ENCODE data around the gene C11orf98.

The C11orf98 gene

DNA sequence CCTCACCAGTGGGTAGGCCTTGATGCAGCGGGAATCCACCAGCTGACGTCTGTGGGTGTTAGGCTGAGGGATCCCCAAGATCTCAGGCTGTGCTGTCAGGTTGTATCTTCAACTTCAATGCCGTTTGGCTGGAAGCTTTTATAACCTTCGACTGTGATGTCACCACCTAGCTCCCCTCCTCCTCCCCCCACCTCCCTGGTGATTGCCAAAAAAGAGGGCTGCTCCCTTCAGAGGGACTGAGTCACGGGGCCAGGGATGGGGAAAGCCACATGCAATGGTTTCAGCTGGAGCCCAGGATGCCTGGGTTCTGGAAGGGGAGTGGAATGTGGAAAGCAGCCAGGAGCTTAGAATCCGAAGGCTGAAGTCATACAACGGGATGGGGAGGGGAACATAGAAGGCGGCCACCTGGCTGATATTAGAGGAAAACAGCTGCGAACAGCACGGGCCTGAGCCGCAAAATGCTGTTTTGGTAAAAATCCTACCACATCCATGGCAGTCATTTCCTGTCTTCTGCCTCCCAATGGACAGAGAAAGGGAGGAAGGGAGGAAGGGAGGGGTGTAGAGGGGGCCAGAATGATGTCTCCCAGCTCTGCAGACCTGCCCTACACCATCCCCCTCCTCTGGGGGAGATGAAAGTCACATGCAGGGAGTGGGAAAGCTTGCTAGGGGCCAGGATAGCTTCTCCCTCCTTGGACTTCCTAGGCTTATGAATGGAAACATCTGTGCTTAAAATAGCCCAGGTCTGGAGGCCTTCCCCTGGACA, 24.6 kb upstream of the C11orf98 start, which contains the start of gene LRRN4CL:
TSS of gene LRRN4CL (minus strand) at position 110 of the 763 bp plus-strand sequence. CDS start 1,022 bp downstream, outside the sequence.
- peaks cover 2% of the 10 kb centered on the region for H3K27me3 Mint-ChIP-seq (ENCODE audit: low read depth)
- H3K9me3 Mint-ChIP-seq: no peaks in the 10 kb centered on the region
- H3K36me3 Mint-ChIP-seq (ENCODE audit: low read depth): peaks cover 28% of the 10 kb centered on the region
- no peak for TF ChIP-seq CTCF (IDR thresholded peaks at IDR 0.05; ENCODE audit: unreplicated experiment in 3 of 3)
- H3K27ac Mint-ChIP-seq: peak within 1 kb of the TSS; percentile 89 to 98 (median 95)
- H3K4me3 Mint-ChIP-seq: peak within 1 kb of the TSS; percentile 55 to 89 (median 82)
- H3K4me1 Mint-ChIP-seq: peaks cover 23% of the 10 kb centered on the region

DNA sequence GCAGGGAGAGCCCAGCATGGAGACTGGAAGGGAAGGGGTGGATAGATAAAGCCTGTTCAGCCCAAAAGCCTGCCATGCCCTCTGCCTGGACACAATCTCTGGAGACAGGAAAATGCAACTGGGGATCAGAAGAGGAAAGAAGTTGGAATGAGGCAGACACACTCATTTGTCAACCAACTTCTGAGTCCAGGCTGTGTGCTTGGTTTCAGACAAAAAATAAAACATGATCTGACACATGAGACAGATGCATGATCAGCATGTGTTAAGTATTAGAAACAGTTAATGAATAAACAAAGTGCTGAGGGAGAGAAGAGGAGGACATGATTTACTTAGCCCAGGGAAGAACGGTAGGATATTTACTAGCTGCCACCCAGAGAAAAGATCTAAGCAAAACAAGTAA, 23.5 kb upstream of the C11orf98 start:
- Mint-ChIP-seq H3K36me3 (ENCODE audit: low read depth) (peaks cover 24% of the 10 kb centered on the region), H3K27ac (peak overlapping the region; percentile 89 to 98 (median 95)), H3K27me3 (ENCODE audit: low read depth) (no peaks in the 10 kb centered on the region), H3K4me3 (peak overlapping the region; percentile 36 to 77 (median 40)), H3K4me1 (peaks cover 21% of the 10 kb centered on the region), H3K9me3 (no peaks in the 10 kb centered on the region)
- TF ChIP-seq CTCF (IDR thresholded peaks at IDR 0.05; ENCODE audit: unreplicated experiment in 3 of 3): no peak

- Mint-ChIP-seq H3K4me1 (peaks cover 21% of the 10 kb centered on the region), H3K4me3 (no peak overlapping the region), H3K27ac (peak overlapping the region in 2 of 3 experiments; percentile 95 to 98), H3K27me3 (ENCODE audit: low read depth) (no peaks in the 10 kb centered on the region), H3K9me3 (no peaks in the 10 kb centered on the region), H3K36me3 (ENCODE audit: low read depth) (peaks cover 21% of the 10 kb centered on the region)
- TF ChIP-seq CTCF (IDR thresholded peaks at IDR 0.05; ENCODE audit: unreplicated experiment in 3 of 3): no peak
These were observed 22.7 kb upstream of the C11orf98 start for GRCh38 chr11:62687508-62688396.

DNA sequence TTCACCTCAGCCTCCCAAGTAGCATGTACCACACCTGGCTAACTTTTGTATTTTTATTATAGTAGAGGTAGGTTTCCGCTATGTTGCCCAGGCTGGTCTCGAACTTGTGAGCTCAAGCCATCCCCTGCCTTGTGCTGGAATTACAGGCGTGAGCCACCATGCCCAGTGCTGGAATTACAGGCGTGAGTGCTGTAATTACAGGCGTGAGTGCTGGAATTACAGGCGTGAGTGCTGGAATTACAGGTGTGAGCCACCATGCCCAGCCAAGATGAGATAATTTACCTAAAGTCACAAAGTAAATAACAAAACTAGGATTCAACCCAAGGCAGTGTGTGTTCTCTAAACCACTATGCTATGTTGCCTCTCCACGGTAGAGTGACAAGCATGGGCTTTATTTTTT, 17.5 kb upstream of the C11orf98 start:
- no peak overlapping the region for H3K27ac Mint-ChIP-seq
- H3K9me3 Mint-ChIP-seq: no peaks in the 10 kb centered on the region
- no peak for TF ChIP-seq CTCF (IDR thresholded peaks at IDR 0.05; ENCODE audit: unreplicated experiment in 3 of 3)
- peaks cover 22% of the 10 kb centered on the region for H3K4me1 Mint-ChIP-seq
- H3K36me3 Mint-ChIP-seq (ENCODE audit: low read depth): peaks cover 6% of the 10 kb centered on the region
- no peak overlapping the region for H3K4me3 Mint-ChIP-seq
- H3K27me3 Mint-ChIP-seq (ENCODE audit: low read depth): no peaks in the 10 kb centered on the region

DNA sequence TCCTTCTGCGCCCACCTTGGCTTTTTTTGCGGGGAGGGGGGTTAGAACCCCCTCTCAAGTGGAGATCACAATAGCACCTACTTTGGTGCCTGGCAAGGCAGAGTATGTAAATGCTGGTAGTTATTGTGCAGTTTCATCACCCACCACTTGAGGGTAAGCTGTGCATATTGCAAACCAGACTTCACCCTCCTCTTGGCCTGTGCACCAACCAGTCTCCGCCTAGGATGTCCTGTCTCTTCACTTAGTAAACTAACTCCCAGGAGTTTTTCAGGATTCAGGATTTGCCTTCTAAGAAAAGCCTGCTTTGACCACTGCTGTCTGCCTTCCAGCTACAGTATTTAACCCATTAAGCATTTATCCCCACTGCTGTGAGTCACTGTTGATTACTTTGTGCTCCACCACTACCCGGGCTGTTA, 15.8 kb upstream of the C11orf98 start:
- peaks cover 30% of the 10 kb centered on the region for H3K4me1 Mint-ChIP-seq

More for the DNA sequence above, 15.8 kb upstream of the C11orf98 start:
- H3K27me3 Mint-ChIP-seq (ENCODE audit: low read depth): no peaks in the 10 kb centered on the region
- TF ChIP-seq CTCF (IDR thresholded peaks at IDR 0.05; ENCODE audit: unreplicated experiment in 3 of 3): peak; percentile 51 to 60 (median 58)
- H3K36me3 Mint-ChIP-seq (ENCODE audit: low read depth): peaks cover 16% of the 10 kb centered on the region
- H3K4me3 Mint-ChIP-seq: peak overlapping the region; percentile 76 to 89 (median 85)
- H3K9me3 Mint-ChIP-seq: no peaks in the 10 kb centered on the region
- peak overlapping the region; percentile 96 to 98 (median 96) for H3K27ac Mint-ChIP-seq
